ENCODE measurements around the gene CCS.

- no peak for TF ChIP-seq CTCF (conservative IDR thresholded peaks at IDR 0.05; ENCODE audit: low read depth, low read length)
- no peak for TF ChIP-seq POLR2A (IDR thresholded peaks at IDR 0.05; ENCODE audit: low read depth, low read length)
- no peak for TF ChIP-seq MAFK (IDR thresholded peaks at IDR 0.05; ENCODE audit: low read depth, low read length)
- TF ChIP-seq FOS (IDR thresholded peaks at IDR 0.05; ENCODE audit: low read depth, low read length) = no peak
- no peak for TF ChIP-seq RAD21 (IDR thresholded peaks at IDR 0.05; ENCODE audit: low read length)
- no peak for TF ChIP-seq SMC3 (IDR thresholded peaks at IDR 0.05; ENCODE audit: low read depth, low read length)
- TF ChIP-seq USF2 (IDR thresholded peaks at IDR 0.05; ENCODE audit: low read depth, low read length) = no peak
- TF ChIP-seq RFX5 (IDR thresholded peaks at IDR 0.05; ENCODE audit: low read depth, low read length) = no peak
- TF ChIP-seq MXI1 (IDR thresholded peaks at IDR 0.05; ENCODE audit: borderline replicate concordance, low read depth, low read length) = no peak
These were observed 48.8 kb downstream of the CCS start for GRCh38 chr11:66641834-66642233.

All from IMR-90 (cell line).